Ammon's horn (tissue), 1 donor: ENCODE results near the gene RIMS4.

ENCODE experiments used
- DNase-seq: peaks from one replicate; pipeline ENCODE4 v3.0.0-alpha.2; 2016; ENCODE audit warnings: low spot score

The RIMS4 gene

DNA sequence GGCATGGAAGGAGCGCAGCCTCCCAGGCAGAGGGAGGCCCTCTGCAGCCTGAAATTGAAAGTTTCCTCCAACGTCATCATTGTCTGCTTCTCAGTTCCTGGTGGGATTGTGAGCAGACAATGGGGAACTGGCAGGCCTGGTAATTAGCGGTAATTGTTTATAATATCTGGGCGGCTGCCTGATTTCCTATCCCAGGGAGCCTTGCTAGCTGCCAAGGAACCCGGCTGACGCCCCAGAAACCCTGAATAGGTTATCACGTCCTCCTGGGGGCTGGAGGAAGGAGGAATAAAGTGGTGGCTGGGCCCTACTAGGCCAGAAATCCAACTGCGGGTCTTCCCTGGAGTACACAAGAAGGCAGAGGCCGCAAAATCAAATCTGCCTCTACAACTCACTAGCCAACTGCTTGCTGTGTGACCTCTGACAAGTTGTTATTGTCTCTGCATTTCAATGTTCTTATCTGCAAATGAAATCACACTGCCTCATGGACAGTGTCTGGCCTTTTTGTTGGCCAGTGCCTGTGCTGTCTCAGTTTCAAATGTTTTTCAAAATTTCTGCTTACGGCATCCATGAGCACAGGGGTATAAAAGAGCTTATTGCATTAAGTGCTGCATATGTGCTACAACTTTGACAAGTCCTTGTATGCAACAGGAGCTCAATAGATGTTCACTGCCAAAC, 47.7 kb downstream of the RIMS4 start:
- DNase-seq = no peak

DNA sequence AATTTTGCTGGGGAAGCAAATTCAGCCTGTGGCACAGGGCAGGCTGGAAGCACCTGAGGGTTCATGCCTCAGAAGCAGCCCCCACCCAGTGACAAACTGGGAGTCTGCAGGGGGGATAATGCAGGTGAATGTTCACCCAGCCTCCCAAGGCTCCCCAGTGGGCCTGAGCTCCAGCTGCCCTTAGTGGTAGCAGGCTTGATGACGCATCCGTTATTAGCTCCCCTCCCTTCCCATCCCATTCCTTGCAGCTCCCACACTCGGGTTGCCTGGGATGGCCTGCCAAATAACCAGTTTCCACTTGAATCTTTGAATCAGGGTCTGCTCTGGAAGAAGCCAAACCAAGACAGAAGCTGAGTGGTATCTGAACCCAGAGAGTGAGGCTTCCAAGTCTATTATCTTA, 48.9 kb downstream of the RIMS4 start:
- DNase-seq = no peak

GRCh38 chr20:44759595-44759994, 50.8 kb downstream of the RIMS4 start:
- DNase-seq = no peak

GRCh38 chr20:44758247-44759101, 51.9 kb downstream of the RIMS4 start:
- no peak for DNase-seq

- DNase-seq = no peak
These were observed 53.4 kb downstream of the RIMS4 start for GRCh38 chr20:44756956-44757355.

DNA sequence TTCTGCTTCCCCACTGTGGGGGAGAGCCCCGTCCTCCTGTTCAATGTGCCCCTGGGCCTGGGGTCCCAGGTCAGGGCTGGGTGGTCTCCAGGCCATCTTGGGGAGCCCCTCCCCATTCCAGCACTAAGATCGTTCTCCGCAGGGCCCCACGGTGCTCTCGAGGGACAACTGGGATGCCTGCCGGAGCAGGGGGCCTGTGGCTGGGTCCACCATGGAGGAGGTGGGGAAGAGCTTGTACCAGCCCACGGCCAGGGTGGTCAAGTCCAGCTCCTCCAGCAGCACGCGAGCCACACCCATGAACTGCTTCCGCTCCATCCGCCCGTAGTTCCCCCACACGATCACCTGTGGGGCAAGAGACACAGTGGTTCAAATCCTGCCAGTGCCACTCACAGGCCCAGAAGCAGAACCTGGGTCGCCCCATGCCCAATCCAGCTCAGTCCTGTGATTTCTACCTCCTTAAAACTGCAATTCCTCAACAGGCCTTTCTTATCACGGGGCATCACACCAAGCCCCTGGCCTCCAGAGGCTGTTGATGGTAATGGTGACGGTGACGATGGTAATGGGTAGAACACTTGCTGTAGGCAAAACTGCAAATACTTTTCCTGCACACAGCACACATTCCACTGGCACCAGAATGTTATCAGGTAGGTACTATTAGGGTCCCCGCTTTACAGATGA, 54.2 kb downstream of the RIMS4 start:
- no peak for DNase-seq

- DNase-seq = no peak
These were observed 55.8 kb downstream of the RIMS4 start for GRCh38 chr20:44754554-44754953.

DNA sequence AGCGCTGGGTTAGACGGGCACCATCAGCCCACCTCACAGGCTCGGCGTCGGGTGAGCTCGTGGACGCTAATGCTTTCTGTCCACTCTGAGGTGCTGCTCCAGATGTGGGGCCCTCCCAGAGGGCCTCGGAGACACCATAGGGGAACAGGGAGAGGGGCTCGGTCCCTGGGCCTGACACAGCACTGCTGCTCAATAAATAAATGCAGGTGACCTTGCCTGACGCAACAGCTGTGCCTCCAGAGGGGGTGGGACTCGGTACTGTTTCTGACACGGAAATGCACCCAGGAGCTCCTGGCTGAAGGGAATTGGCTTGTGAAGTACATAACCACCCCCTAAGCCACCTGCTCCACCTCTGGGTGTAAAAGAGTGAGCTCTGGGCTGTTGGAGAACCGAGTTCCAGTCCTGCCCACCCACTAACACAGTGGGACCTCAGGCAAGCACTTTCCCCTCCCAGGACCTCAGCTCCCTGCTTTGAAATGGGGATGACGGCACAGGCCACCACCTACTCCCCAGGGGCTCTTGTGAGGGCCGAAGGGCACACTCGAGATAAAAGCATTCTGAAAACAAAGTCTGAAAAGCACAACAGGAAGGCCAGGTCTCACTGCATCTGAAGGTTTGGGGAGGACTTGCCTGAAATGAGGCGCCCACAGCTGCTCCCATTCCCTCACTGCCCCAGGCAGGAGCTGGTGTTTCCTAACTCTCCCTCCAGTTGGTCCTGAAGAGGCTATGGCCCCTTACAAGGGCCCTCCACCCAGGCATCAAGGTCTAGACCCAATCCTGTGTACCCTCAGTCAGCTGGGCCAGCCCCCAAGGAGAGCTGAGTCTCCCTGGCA, 58.0 kb downstream of the RIMS4 start:
- no peak for DNase-seq

DNA sequence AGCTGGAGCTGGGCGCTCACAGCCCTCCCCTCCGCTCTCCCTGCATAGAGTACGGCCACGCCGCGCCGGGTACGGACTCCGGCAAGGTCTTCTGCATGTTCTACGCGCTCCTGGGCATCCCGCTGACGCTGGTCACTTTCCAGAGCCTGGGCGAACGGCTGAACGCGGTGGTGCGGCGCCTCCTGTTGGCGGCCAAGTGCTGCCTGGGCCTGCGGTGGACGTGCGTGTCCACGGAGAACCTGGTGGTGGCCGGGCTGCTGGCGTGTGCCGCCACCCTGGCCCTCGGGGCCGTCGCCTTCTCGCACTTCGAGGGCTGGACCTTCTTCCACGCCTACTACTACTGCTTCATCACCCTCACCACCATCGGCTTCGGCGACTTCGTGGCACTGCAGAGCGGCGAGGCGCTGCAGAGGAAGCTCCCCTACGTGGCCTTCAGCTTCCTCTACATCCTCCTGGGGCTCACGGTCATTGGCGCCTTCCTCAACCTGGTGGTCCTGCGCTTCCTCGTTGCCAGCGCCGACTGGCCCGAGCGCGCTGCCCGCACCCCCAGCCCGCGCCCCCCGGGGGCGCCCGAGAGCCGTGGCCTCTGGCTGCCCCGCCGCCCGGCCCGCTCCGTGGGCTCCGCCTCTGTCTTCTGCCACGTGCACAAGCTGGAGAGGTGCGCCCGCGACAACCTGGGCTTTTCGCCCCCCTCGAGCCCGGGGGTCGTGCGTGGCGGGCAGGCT, 60.1 kb downstream of the RIMS4 start:
- DNase-seq = no peak

DNA sequence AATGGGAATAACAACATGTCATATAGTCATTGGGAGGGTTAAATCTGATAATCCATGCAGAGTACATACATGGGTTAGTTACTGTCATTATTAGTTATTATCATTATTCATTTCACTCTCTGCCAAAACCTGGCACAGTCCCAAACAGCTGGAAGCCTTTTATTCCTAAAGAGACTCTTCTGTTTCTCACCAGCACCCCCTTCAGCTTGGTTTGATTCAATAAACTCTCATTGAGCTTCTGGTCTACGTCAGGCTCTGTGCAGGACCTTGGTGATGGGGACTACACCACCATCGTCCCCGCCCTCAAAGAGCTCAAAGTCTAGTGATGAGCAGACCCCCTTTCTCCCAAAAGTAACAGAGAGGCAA, 62.4 kb downstream of the RIMS4 start:
- DNase-seq = no peak

- DNase-seq = peak; percentile 80
These were observed 63.0 kb downstream of the RIMS4 start for GRCh38 chr20:44747166-44748004.

DNA sequence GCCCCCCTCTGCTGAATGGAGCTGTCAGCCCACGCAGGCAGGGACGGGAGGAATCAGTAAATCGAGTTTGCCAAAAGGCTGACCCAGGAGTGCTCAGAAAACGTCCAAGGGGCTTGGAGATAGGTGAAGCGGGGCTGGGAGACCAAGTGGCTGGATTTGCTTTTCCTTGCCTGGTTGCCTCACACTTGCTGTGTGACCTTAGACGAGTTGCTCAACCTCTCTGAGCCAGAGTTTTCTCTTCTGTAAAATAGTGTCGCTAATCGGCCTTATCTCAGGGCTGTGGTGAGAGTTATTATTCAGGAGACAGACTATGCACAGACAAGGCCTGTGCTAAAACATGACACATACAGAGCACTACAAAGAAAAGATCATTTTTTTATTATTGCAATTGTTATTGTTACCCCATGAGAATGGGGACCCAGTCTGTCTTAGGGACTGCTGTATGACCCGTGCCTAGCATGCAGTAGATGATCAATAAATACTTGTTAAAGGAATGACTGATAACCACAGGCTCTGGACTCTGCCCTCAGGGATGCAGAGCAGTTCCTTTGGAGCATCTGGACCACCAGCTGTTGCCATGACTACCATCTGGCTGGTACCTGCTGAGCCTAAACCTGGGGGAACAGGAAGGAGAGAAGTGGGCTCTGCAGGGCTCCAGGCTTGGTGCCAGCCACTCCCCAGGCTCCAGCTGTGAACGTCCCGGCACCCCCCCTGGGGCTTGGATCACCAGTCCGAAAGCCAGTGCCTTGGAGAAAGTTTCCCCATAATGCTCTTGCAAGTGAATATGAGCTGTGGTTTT, 63.8 kb downstream of the RIMS4 start:
- no peak for DNase-seq

DNA sequence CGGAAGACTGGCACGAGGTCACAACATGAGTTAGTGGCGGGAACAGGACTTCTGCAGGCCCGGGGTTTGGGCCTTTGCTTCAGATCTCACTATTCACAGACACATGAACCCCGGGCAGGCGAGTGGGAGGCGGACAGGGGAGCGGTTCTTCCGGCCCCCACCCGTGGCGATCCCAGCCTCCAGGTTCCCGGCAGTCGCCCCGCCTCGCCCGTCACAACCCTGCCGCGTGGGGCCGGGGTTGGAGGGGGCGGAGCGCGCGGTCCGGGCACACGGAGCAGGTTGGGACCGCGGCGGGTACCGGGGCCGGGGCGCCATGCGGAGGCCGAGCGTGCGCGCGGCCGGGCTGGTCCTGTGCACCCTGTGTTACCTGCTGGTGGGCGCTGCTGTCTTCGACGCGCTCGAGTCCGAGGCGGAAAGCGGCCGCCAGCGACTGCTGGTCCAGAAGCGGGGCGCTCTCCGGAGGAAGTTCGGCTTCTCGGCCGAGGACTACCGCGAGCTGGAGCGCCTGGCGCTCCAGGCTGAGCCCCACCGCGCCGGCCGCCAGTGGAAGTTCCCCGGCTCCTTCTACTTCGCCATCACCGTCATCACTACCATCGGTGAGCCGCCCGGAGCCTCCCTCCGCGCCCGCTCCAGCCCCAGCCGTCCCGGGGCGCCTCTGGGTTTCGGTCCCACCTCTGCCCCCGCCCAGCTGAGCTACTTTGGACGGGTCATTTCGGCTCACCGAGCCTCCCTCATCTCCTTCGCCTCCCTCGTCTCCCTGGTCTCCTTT, 64.6 kb downstream of the RIMS4 start, which contains the start of gene KCNK15:
Gene KCNK15, plus strand, starts transcription at position 268 of the 769 bp plus-strand sequence. Its CDS starts 46 bp downstream, at position 314.
- DNase-seq = no peak

DNA sequence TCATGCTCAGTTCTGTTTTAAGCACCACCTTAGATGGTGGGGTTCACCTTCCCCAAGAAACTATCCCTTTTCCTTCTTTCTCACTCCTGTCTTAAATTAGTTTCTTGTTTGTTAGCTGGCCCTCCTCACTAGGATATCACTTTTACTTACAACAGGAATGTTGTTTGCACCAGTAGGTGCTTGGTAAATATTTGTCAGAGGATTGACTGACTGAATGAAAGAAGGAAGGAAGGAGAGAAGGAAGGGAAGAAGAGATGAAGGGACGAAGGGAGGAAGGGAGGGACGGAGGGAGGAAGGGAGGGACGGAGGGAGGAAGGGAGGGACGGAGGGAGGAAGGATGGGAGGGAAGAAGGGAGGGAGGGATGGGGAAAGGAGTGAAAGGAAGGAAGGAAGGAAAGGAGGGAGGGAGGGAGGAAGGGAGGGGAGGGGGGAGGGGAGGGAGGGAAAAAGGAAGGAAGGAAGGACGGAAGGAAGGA, 65.2 kb downstream of the RIMS4 start:
- no peak for DNase-seq

GRCh38 chr20:44743916-44744655, 66.3 kb downstream of the RIMS4 start:
- no peak for DNase-seq

- DNase-seq = no peak
These were observed 67.2 kb downstream of the RIMS4 start for GRCh38 chr20:44743080-44743701.

GRCh38 chr20:44742304-44743079, 67.9 kb downstream of the RIMS4 start:
- no peak for DNase-seq
